Measurements from ENCODE around the gene SPOCD1.

The SPOCD1 gene

DNA sequence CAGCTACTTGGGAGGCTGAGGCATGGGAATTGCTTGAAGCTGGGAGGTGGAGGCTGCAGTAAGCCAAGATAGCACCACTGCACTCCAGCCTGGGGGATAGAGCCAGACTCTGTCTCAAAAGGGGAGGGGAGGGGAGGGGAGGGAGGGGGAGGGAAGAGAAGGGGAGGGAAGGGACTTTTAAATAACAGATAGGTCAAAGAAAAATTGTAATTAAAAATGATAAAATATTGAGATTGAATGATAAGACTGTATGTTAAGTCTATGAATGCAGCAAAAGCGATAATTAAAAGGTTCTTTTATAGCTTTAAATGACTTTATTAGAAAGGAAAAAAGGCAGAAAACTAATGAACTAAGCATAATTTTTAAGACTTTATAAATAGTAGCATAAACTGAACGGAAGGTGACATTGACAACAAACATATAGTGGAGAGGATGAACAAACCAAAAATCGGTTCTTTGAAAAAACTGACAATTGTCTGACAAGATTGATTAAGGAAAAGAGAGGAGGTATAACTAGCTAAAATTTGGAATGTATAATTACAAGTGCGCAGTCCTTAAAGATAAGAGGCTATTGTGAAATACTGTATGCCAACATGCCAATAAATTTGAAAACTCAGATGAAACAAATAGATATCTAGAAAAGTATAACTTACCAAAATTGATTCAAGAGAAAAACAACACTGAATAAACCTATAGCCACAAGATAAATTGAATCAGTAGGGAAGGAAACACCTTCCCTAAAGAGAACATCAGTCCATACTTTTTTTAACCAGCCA, 8.4 kb downstream of the SPOCD1 start:
- no peaks in the 10 kb centered on the region for H3K4me1 ChIP-seq (ENCODE audit: insufficient read depth, low read length, poor library complexity, severe bottlenecking)
- TF ChIP-seq, protein P1, sequence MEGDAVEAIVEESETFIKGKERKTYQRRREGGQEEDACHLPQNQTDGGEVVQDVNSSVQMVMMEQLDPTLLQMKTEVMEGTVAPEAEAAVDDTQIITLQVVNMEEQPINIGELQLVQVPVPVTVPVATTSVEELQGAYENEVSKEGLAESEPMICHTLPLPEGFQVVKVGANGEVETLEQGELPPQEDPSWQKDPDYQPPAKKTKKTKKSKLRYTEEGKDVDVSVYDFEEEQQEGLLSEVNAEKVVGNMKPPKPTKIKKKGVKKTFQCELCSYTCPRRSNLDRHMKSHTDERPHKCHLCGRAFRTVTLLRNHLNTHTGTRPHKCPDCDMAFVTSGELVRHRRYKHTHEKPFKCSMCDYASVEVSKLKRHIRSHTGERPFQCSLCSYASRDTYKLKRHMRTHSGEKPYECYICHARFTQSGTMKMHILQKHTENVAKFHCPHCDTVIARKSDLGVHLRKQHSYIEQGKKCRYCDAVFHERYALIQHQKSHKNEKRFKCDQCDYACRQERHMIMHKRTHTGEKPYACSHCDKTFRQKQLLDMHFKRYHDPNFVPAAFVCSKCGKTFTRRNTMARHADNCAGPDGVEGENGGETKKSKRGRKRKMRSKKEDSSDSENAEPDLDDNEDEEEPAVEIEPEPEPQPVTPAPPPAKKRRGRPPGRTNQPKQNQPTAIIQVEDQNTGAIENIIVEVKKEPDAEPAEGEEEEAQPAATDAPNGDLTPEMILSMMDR (conservative IDR thresholded peaks at IDR 0.05; ENCODE audit: low read length): no peak
- no peak for TF ChIP-seq EZH2phosphoT487 (IDR thresholded peaks at IDR 0.05; ENCODE audit: borderline replicate concordance)
- no peak overlapping the region for H3K9ac ChIP-seq (ENCODE audit: low read depth, low read length, poor library complexity, severe bottlenecking)
- H3F3A ChIP-seq (ENCODE audit: low read depth): no peaks in the 10 kb centered on the region
- H3K79me2 ChIP-seq (ENCODE audit: insufficient read depth, low read length): no peaks in the 10 kb centered on the region
- no peak overlapping the region for H2AFZ ChIP-seq (ENCODE audit: low read length)
- no peaks in the 10 kb centered on the region for H3K9me3 ChIP-seq (ENCODE audit: insufficient read depth, low read depth, low read length)
- no peaks in the 10 kb centered on the region for H3K36me3 ChIP-seq (ENCODE audit: insufficient read depth, low read length)
- H3K4me3 ChIP-seq (ENCODE audit: low read length, poor library complexity, severe bottlenecking): no peak overlapping the region
- H3K27me3 ChIP-seq (ENCODE audit: insufficient read depth, low read length, poor library complexity, severe bottlenecking): no peaks in the 10 kb centered on the region
- no peak overlapping the region for H3K4me2 ChIP-seq (ENCODE audit: low read depth, low read length, poor library complexity, severe bottlenecking)
- no peaks in the 10 kb centered on the region for H3K9me2 ChIP-seq (replicated peaks; ENCODE audit: low read depth, low read length)
- H4K20me1 ChIP-seq (ENCODE audit: insufficient read depth, low read length, poor library complexity, severe bottlenecking): no peaks in the 10 kb centered on the region

DNA sequence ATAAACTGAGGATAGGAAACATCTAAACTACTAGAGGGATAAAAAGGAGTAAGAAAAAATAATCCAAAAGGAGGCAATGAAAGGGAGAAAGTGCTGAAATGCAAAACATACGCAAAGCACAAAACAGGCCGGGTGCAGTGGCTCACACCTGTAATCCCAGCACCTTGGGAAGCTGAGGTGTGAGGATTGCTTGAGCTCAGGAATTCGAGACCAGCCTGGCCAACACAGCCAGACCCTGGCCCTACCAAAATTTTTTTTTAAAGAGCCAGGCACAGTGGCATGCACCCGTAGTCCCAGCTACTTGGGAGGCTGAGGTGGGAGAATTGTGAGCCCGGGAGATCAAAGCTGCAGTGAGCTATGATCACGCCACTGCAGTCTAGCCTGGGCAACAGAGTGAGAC, 10.5 kb downstream of the SPOCD1 start:
- no peaks in the 10 kb centered on the region for H3K9me3 ChIP-seq (ENCODE audit: insufficient read depth, low read depth, low read length)

DNA sequence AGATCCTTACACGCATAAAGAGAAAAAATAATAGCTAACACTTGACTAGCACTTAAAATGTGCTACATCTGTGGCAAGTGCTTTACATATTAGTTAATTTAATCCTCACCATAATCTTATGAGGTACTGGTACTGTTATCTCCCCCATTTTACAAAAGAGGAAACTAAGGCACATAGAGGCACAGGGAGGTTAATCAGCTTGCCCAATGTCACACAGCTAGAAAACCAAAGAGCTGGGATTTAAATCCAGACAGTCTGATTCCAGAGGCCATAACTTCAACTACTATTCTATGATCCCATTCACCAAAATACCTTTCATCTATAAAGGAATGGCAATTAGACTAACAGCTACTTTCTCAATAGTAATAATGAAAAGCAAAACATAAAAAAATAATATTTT, 11.7 kb downstream of the SPOCD1 start:
- H3K9me2 ChIP-seq (replicated peaks; ENCODE audit: low read depth, low read length): no peaks in the 10 kb centered on the region
- H3K27me3 ChIP-seq (ENCODE audit: insufficient read depth, low read length, poor library complexity, severe bottlenecking): no peaks in the 10 kb centered on the region
- H3K9ac ChIP-seq (ENCODE audit: low read depth, low read length, poor library complexity, severe bottlenecking): no peak overlapping the region
- no peaks in the 10 kb centered on the region for H3F3A ChIP-seq (ENCODE audit: low read depth)
- H3K4me3 ChIP-seq (ENCODE audit: low read length, poor library complexity, severe bottlenecking): no peak overlapping the region
- no peaks in the 10 kb centered on the region for H4K20me1 ChIP-seq (ENCODE audit: insufficient read depth, low read length, poor library complexity, severe bottlenecking)
- no peak overlapping the region for H3K4me2 ChIP-seq (ENCODE audit: low read depth, low read length, poor library complexity, severe bottlenecking)
- H3K4me1 ChIP-seq (ENCODE audit: insufficient read depth, low read length, poor library complexity, severe bottlenecking): no peaks in the 10 kb centered on the region
- H3K79me2 ChIP-seq (ENCODE audit: insufficient read depth, low read length): no peaks in the 10 kb centered on the region
- H3K9me3 ChIP-seq (ENCODE audit: insufficient read depth, low read depth, low read length): no peaks in the 10 kb centered on the region
- no peaks in the 10 kb centered on the region for H3K36me3 ChIP-seq (ENCODE audit: insufficient read depth, low read length)
- H2AFZ ChIP-seq (ENCODE audit: low read length): no peak overlapping the region
- TF ChIP-seq EZH2phosphoT487 (IDR thresholded peaks at IDR 0.05; ENCODE audit: borderline replicate concordance): no peak
- TF ChIP-seq, protein P1 (conservative IDR thresholded peaks at IDR 0.05; ENCODE audit: low read length): no peak

More for the DNA sequence above, 10.5 kb downstream of the SPOCD1 start:
- H3K4me2 ChIP-seq (ENCODE audit: low read depth, low read length, poor library complexity, severe bottlenecking): no peak overlapping the region
- TF ChIP-seq, protein P1 (conservative IDR thresholded peaks at IDR 0.05; ENCODE audit: low read length): no peak
- H3K79me2 ChIP-seq (ENCODE audit: insufficient read depth, low read length): no peaks in the 10 kb centered on the region
- no peaks in the 10 kb centered on the region for H3K27me3 ChIP-seq (ENCODE audit: insufficient read depth, low read length, poor library complexity, severe bottlenecking)
- no peaks in the 10 kb centered on the region for H3K4me1 ChIP-seq (ENCODE audit: insufficient read depth, low read length, poor library complexity, severe bottlenecking)
- H3K9me2 ChIP-seq (replicated peaks; ENCODE audit: low read depth, low read length): no peaks in the 10 kb centered on the region
- H3K4me3 ChIP-seq (ENCODE audit: low read length, poor library complexity, severe bottlenecking): no peak overlapping the region
- H3K9ac ChIP-seq (ENCODE audit: low read depth, low read length, poor library complexity, severe bottlenecking): no peak overlapping the region
- H3F3A ChIP-seq (ENCODE audit: low read depth): no peaks in the 10 kb centered on the region
- H4K20me1 ChIP-seq (ENCODE audit: insufficient read depth, low read length, poor library complexity, severe bottlenecking): no peaks in the 10 kb centered on the region
- no peaks in the 10 kb centered on the region for H3K36me3 ChIP-seq (ENCODE audit: insufficient read depth, low read length)
- no peak overlapping the region for H2AFZ ChIP-seq (ENCODE audit: low read length)
